Esophagus squamous epithelium (tissue), 4 donors: ENCODE measurements around the gene RPP38.

Experiments
- CTCF ChIP-seq, 6 experiments: fragments of 450-650 bp in 4 of 6; fragments of 200-600 bp in 2 of 6; sonication (generic) in 2 of 6; IDR thresholded peaks; one replicate each; pipeline ENCODE4 v1.5.1; 2016 to 2019; ENCODE audit warnings: antibody characterized with exemption in 6 of 6, mild to moderate bottlenecking in 4 of 6, moderate library complexity in 4 of 6
- POLR2A ChIP-seq, 4 donors: fragments of 450-650 bp; IDR thresholded peaks; one replicate each; pipeline ENCODE4 v1.6.1; 2017; ENCODE audit warnings: antibody characterized with exemption in 4 of 4, mild to moderate bottlenecking in 4 of 4, moderate library complexity in 3 of 4

- TF ChIP-seq CTCF (IDR thresholded peaks at IDR 0.05) (no peak), POLR2A (IDR thresholded peaks at IDR 0.05) (no peak)
Observed at GRCh38 chr10:15084502-15084922, 12.6 kb upstream of the RPP38 start.
